ENCODE data around the gene NRDC.

DNA sequence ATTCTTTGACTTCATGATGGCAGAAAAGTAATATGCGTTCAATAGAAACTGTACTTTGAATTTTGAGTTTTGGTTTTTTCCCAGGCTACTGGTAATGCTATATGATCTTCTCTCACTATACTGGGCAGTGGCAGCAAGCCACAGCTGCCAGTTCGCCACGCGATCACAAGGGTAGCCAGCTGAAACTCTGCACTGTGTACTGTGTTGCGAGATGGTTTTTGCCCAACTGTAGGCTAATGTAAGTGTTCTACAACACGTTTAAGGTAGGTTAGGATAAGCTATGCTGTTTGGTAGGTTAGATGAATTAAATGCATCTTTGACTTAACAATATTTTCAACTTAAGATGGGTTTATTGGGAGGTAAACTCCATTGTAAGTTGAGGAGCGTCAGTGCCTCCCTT is 123.1 kb downstream of the NRDC start:
- TF ChIP-seq, protein P1, sequence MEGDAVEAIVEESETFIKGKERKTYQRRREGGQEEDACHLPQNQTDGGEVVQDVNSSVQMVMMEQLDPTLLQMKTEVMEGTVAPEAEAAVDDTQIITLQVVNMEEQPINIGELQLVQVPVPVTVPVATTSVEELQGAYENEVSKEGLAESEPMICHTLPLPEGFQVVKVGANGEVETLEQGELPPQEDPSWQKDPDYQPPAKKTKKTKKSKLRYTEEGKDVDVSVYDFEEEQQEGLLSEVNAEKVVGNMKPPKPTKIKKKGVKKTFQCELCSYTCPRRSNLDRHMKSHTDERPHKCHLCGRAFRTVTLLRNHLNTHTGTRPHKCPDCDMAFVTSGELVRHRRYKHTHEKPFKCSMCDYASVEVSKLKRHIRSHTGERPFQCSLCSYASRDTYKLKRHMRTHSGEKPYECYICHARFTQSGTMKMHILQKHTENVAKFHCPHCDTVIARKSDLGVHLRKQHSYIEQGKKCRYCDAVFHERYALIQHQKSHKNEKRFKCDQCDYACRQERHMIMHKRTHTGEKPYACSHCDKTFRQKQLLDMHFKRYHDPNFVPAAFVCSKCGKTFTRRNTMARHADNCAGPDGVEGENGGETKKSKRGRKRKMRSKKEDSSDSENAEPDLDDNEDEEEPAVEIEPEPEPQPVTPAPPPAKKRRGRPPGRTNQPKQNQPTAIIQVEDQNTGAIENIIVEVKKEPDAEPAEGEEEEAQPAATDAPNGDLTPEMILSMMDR (IDR thresholded peaks at IDR 0.05; ENCODE audit: insufficient read depth, low read length, poor library complexity, severe bottlenecking), result no peak
- no peak for TF ChIP-seq EZH2phosphoT487 (conservative IDR thresholded peaks at IDR 0.05; ENCODE audit: low read length)

All from SU-DHL-6 (cell line).